Prostate gland (tissue), 2 donors: ENCODE results near the gene GIMAP5.

Experiments
- POLR2A ChIP-seq: fragments of 450-650 bp; IDR thresholded peaks from one replicate; pipeline ENCODE4 v1.6.1; 2016; ENCODE audit warnings: antibody characterized with exemption, mild to moderate bottlenecking
- TF ChIP-seq, protein P1 (sequence below), 4 experiments: fragments of 200-600 bp in 2 of 4; fragments of 450-650 bp in 2 of 4; sonication (generic) in 2 of 4; IDR thresholded peaks; 1 replicate in 3 of 4; 2 replicates in 1 of 4; pipeline ENCODE4 v1.5.1; 2016 to 2019; ENCODE audit warnings: antibody characterized with exemption in 4 of 4, mild to moderate bottlenecking in 2 of 4, moderate library complexity in 2 of 4

DNA sequence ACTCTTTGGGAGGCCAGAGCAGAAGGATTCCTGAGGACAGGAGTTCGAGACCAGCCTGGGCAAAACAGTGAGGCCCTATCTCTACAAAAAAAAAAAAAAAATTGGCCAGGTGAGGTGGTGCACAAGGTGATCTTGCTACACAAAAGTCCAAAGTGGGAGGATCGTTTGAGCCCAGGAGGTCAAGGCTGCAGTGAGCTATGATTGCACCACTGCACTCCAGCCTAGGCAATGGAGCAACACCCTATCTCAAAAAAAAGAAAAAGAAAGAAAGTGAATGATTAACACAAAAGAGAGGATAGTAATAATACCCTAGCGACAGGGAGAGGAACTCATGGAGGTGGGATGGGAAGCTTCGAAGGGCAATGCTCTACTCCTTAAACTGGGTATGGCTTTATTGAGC lies 32.5 kb downstream of the GIMAP5 start:
- TF ChIP-seq, protein P1, sequence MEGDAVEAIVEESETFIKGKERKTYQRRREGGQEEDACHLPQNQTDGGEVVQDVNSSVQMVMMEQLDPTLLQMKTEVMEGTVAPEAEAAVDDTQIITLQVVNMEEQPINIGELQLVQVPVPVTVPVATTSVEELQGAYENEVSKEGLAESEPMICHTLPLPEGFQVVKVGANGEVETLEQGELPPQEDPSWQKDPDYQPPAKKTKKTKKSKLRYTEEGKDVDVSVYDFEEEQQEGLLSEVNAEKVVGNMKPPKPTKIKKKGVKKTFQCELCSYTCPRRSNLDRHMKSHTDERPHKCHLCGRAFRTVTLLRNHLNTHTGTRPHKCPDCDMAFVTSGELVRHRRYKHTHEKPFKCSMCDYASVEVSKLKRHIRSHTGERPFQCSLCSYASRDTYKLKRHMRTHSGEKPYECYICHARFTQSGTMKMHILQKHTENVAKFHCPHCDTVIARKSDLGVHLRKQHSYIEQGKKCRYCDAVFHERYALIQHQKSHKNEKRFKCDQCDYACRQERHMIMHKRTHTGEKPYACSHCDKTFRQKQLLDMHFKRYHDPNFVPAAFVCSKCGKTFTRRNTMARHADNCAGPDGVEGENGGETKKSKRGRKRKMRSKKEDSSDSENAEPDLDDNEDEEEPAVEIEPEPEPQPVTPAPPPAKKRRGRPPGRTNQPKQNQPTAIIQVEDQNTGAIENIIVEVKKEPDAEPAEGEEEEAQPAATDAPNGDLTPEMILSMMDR (IDR thresholded peaks at IDR 0.05): no peak
- no peak for TF ChIP-seq POLR2A
